Measurements from ENCODE around the gene RAB7A. TPM values are rescaled to one million over a fixed set of nuclear protein-coding genes. Genes with fewer than 3 reads are reported as not detected.

RAB7A gene
- total RNA-seq, 1 experiment from 2014 or later = 172 TPM

- peaks cover 13% of the 10 kb centered on the region for H3K4me1 Mint-ChIP-seq (ENCODE audit: insufficient read depth, unreplicated experiment)
- H3K27ac Mint-ChIP-seq (ENCODE audit: low read depth, unreplicated experiment) = peak overlapping the region; percentile 97
- POLR2A ChIA-PET = interaction anchor here (0.7 to 3.4 kb wide), 17 partner anchors 10 to 197 kb away, joined by 3 to 89 read pairs (median 10); partner anchors contain the start of genes ACAD9, RAB7A and RPN1
- intact Hi-C loops (cut with micrococcal nuclease) = loop anchor here (2.0 kb wide), 1 partner anchor 65 kb away; no protein-coding TSS in a partner anchor
- TSS peak; percentile 70 for BruUV-seq (replicated peaks)
- DNase-seq (ENCODE audit: unreplicated experiment) = no peak
- no peak for TF ChIP-seq CTCF (IDR thresholded peaks at IDR 0.05; ENCODE audit: unreplicated experiment)
- CTCF ChIA-PET = interaction anchor here (0.6 to 5.9 kb wide), 42 partner anchors 8 to 647 kb away, joined by 3 to 124 read pairs (median 5); partner anchors contain the start of genes ACAD9, RAB7A and RPN1
- H3K27me3 Mint-ChIP-seq (ENCODE audit: insufficient read depth, unreplicated experiment) = no peaks in the 10 kb centered on the region
- H3K9me3 Mint-ChIP-seq (ENCODE audit: unreplicated experiment) = no peaks in the 10 kb centered on the region
- peaks cover 8% of the 10 kb centered on the region for H3K36me3 Mint-ChIP-seq (ENCODE audit: insufficient read depth, unreplicated experiment)
- peak overlapping the region; percentile 93 for H3K4me3 Mint-ChIP-seq (ENCODE audit: unreplicated experiment)
These were observed 44.6 kb upstream of the RAB7A start for GRCh38 chr3:128681369-128681829.

GRCh38 chr3:128683957-128684356, 42.0 kb upstream of the RAB7A start:
- no peaks in the 10 kb centered on the region for H3K27me3 Mint-ChIP-seq (ENCODE audit: insufficient read depth, unreplicated experiment)
- BruUV-seq (replicated peaks) = no TSS peak
- TF ChIP-seq CTCF (IDR thresholded peaks at IDR 0.05; ENCODE audit: unreplicated experiment) = no peak
- H3K4me1 Mint-ChIP-seq (ENCODE audit: insufficient read depth, unreplicated experiment) = peaks cover 13% of the 10 kb centered on the region
- H3K27ac Mint-ChIP-seq (ENCODE audit: low read depth, unreplicated experiment) = no peak overlapping the region
- H3K4me3 Mint-ChIP-seq (ENCODE audit: unreplicated experiment) = no peak overlapping the region
- DNase-seq (ENCODE audit: unreplicated experiment) = no peak
- H3K36me3 Mint-ChIP-seq (ENCODE audit: insufficient read depth, unreplicated experiment) = peaks cover 8% of the 10 kb centered on the region
- ChIA-PET POLR2A (interaction anchor here (0.6 kb wide), 2 partner anchors 8 to 908 kb away, joined by 3 to 4 read pairs; no protein-coding TSS in a partner anchor), CTCF (interaction anchor here (1.2 to 5.9 kb wide), 2 partner anchors 78 to 113 kb away, joined by 3 to 124 read pairs; no protein-coding TSS in a partner anchor)
- H3K9me3 Mint-ChIP-seq (ENCODE audit: unreplicated experiment) = no peaks in the 10 kb centered on the region
- intact Hi-C loops (cut with micrococcal nuclease) = no loop called here

GRCh38 chr3:128684986-128685726, 40.8 kb upstream of the RAB7A start:
- intact Hi-C loops (cut with micrococcal nuclease) = no loop called here
- no peak for TF ChIP-seq CTCF (IDR thresholded peaks at IDR 0.05; ENCODE audit: unreplicated experiment)
- Mint-ChIP-seq H3K27ac (ENCODE audit: low read depth, unreplicated experiment) (no peak overlapping the region), H3K4me1 (ENCODE audit: insufficient read depth, unreplicated experiment) (peaks cover 13% of the 10 kb centered on the region), H3K4me3 (ENCODE audit: unreplicated experiment) (no peak overlapping the region), H3K9me3 (ENCODE audit: unreplicated experiment) (no peaks in the 10 kb centered on the region), H3K36me3 (ENCODE audit: insufficient read depth, unreplicated experiment) (peaks cover 8% of the 10 kb centered on the region), H3K27me3 (ENCODE audit: insufficient read depth, unreplicated experiment) (no peaks in the 10 kb centered on the region)
- DNase-seq (ENCODE audit: unreplicated experiment) = no peak
- BruUV-seq (replicated peaks) = no TSS peak
- ChIA-PET POLR2A (interaction anchor here (0.7 to 1.5 kb wide), 3 partner anchors 26 to 193 kb away, joined by 3 to 7 read pairs (median 3); no protein-coding TSS in a partner anchor), CTCF (no interaction called here)

GRCh38 chr3:128686465-128686864, 39.5 kb upstream of the RAB7A start:
- Mint-ChIP-seq H3K9me3 (ENCODE audit: unreplicated experiment) (no peaks in the 10 kb centered on the region), H3K4me3 (ENCODE audit: unreplicated experiment) (no peak overlapping the region), H3K36me3 (ENCODE audit: insufficient read depth, unreplicated experiment) (no peaks in the 10 kb centered on the region), H3K27me3 (ENCODE audit: insufficient read depth, unreplicated experiment) (no peaks in the 10 kb centered on the region), H3K27ac (ENCODE audit: low read depth, unreplicated experiment) (no peak overlapping the region), H3K4me1 (ENCODE audit: insufficient read depth, unreplicated experiment) (peaks cover 8% of the 10 kb centered on the region)
- CTCF ChIA-PET = interaction anchor here (0.5 to 0.7 kb wide), 4 partner anchors 21 to 1140 kb away, joined by 3 to 5 read pairs (median 3); no protein-coding TSS in a partner anchor
- BruUV-seq (replicated peaks) = no TSS peak
- POLR2A ChIA-PET = interaction anchor here (0.6 to 0.8 kb wide), 2 partner anchors 30 to 1173 kb away, joined by 3 read pairs; no protein-coding TSS in a partner anchor
- intact Hi-C loops (cut with micrococcal nuclease) = no loop called here
- TF ChIP-seq CTCF (IDR thresholded peaks at IDR 0.05; ENCODE audit: unreplicated experiment) = no peak
- no peak for DNase-seq (ENCODE audit: unreplicated experiment)
